Mesenteric fat pad (tissue), 1 donor: ENCODE results near the gene ITPK1. TPM values are rescaled to one million over a fixed set of nuclear protein-coding genes. Genes with fewer than 3 reads are reported as not detected.

Source experiments
- DNase-seq: peaks from one replicate; pipeline ENCODE4 v3.0.0-alpha.2; 2020; ENCODE audit warnings: low spot score
- total RNA-seq: library from RNA; stranded (reverse); fragmentation: NEBNext Ultra II Directional; extraction: Animal tissue kit (Norgen Biotek cat#: 25700); gene quantifications from one replicate; pipeline ENCODE4 v1.2.1, GENCODE V29; 2021
- donor health status: DM: yes; HTN: yes; CAD: no.

The ITPK1 gene
- total RNA-seq, 1 donor from 2014 or later, result 267 TPM

GRCh38 chr14:93011650-93012325 lies 103.9 kb downstream of the ITPK1 start:
- no peak for DNase-seq

- no peak for DNase-seq
Observed at GRCh38 chr14:93011141-93011529, 104.6 kb downstream of the ITPK1 start.

GRCh38 chr14:93010522-93011140 lies 105.1 kb downstream of the ITPK1 start:
- DNase-seq, result no peak

- DNase-seq, result no peak
Observed at GRCh38 chr14:93010130-93010499, 105.6 kb downstream of the ITPK1 start.

- DNase-seq, result no peak
Observed at GRCh38 chr14:93009471-93010129, 106.1 kb downstream of the ITPK1 start.

GRCh38 chr14:93008381-93008780 lies 107.3 kb downstream of the ITPK1 start:
- DNase-seq, result no peak

- DNase-seq, result no peak
Observed at GRCh38 chr14:93007225-93007997, 108.3 kb downstream of the ITPK1 start.

GRCh38 chr14:93006567-93007051 lies 109.1 kb downstream of the ITPK1 start:
- DNase-seq, result no peak

GRCh38 chr14:93005838-93006237 lies 109.9 kb downstream of the ITPK1 start:
- DNase-seq, result no peak

- DNase-seq, result no peak
Observed at GRCh38 chr14:93005135-93005813, 110.5 kb downstream of the ITPK1 start.

- no peak for DNase-seq
Observed at GRCh38 chr14:93004699-93005082, 111.0 kb downstream of the ITPK1 start.

- DNase-seq, result no peak
Observed at GRCh38 chr14:93003945-93004698, 111.6 kb downstream of the ITPK1 start.

GRCh38 chr14:93002851-93003298 lies 112.8 kb downstream of the ITPK1 start:
- no peak for DNase-seq

- DNase-seq, result no peak
Observed at GRCh38 chr14:93002049-93002448, 113.7 kb downstream of the ITPK1 start.

GRCh38 chr14:92998946-92999345 lies 116.8 kb downstream of the ITPK1 start:
- DNase-seq, result no peak

- no peak for DNase-seq
Observed at GRCh38 chr14:92997343-92998061, 118.2 kb downstream of the ITPK1 start.

- no peak for DNase-seq
Observed at GRCh38 chr14:92995620-92996019, 120.1 kb downstream of the ITPK1 start.

GRCh38 chr14:92994942-92995341 lies 120.8 kb downstream of the ITPK1 start:
- DNase-seq, result no peak

GRCh38 chr14:92994131-92994676 lies 121.5 kb downstream of the ITPK1 start:
- no peak for DNase-seq
